ENCODE results near the gene TOR1AIP1. TPM values are rescaled to one million over a fixed set of nuclear protein-coding genes. Genes with fewer than 3 reads are reported as not detected.

TOR1AIP1 gene
- total RNA-seq, 1 experiment from 2014 or later = 23.5 TPM

- Histone ChIP-seq H3K9me3 (ENCODE audit: insufficient read depth, low read depth) (no peaks in the 10 kb centered on the region), H3K4me1 (replicated peaks; ENCODE audit: insufficient read depth) (no peaks in the 10 kb centered on the region; the same call in 1 of the 2 replicates), H3K79me2 (ENCODE audit: low read depth) (peaks cover 9% of the 10 kb centered on the region), H4K20me1 (ENCODE audit: insufficient read depth) (peaks cover 3% of the 10 kb centered on the region; the same call in 1 of the 2 replicates), H3K4me3 (no peak overlapping the region), H3K4me2 (no peak overlapping the region), H3K27me3 (ENCODE audit: insufficient read depth, low read depth) (no peaks in the 10 kb centered on the region), H3K9me2 (ENCODE audit: insufficient read depth) (no peaks in the 10 kb centered on the region), H3K36me3 (ENCODE audit: low read depth) (no peaks in the 10 kb centered on the region), H2AFZ (no peak overlapping the region), H3F3A (ENCODE audit: insufficient read depth, low read depth) (peaks cover 10% of the 10 kb centered on the region; the same call in 1 of the 2 replicates), H3K27ac (no peak overlapping the region)
- POLR2A ChIA-PET (ENCODE audit: unreplicated experiment) = no interaction called here
- intact Hi-C loops (cut with micrococcal nuclease; ENCODE audit: unreplicated experiment) = no loop called here
- CTCF ChIA-PET = no interaction called here
- no TSS peak for BruUV-seq (replicated peaks)
- no peak for DNase-seq
- TF ChIP-seq EZH2 (IDR thresholded peaks at IDR 0.05; ENCODE audit: low read depth) (no peak), CTCF (conservative IDR thresholded peaks at IDR 0.05) (no peak)
Observed at GRCh38 chr1:179950651-179951050, 68.6 kb downstream of the TOR1AIP1 start.

GRCh38 chr1:179951383-179952144 is 69.5 kb downstream of the TOR1AIP1 start:
- H3F3A ChIP-seq (ENCODE audit: insufficient read depth, low read depth) = peaks cover 10% of the 10 kb centered on the region; the same call in 1 of the 2 replicates
- peaks cover 9% of the 10 kb centered on the region for H3K4me1 ChIP-seq (replicated peaks; ENCODE audit: insufficient read depth)
- H4K20me1 ChIP-seq (ENCODE audit: insufficient read depth) = peaks cover 10% of the 10 kb centered on the region; the same call in 1 of the 2 replicates
- DNase-seq = no peak
- H3K9me3 ChIP-seq (ENCODE audit: insufficient read depth, low read depth) = no peaks in the 10 kb centered on the region
- no peak overlapping the region for H2AFZ ChIP-seq
- ChIA-PET POLR2A (ENCODE audit: unreplicated experiment) (no interaction called here), CTCF (no interaction called here)
- no peak overlapping the region for H3K4me2 ChIP-seq
- H3K79me2 ChIP-seq (ENCODE audit: low read depth) = peaks cover 18% of the 10 kb centered on the region
- no peak overlapping the region for H3K4me3 ChIP-seq
- H3K36me3 ChIP-seq (ENCODE audit: low read depth) = no peaks in the 10 kb centered on the region
- H3K27me3 ChIP-seq (ENCODE audit: insufficient read depth, low read depth) = no peaks in the 10 kb centered on the region
- intact Hi-C loops (cut with micrococcal nuclease; ENCODE audit: unreplicated experiment) = no loop called here
- no peak for TF ChIP-seq EZH2 (IDR thresholded peaks at IDR 0.05; ENCODE audit: low read depth)
- TF ChIP-seq CTCF (conservative IDR thresholded peaks at IDR 0.05) = no peak
- no TSS peak for BruUV-seq (replicated peaks)
- H3K27ac ChIP-seq = no peak overlapping the region
- H3K9me2 ChIP-seq (ENCODE audit: insufficient read depth) = no peaks in the 10 kb centered on the region

GRCh38 chr1:179952186-179952585 is 70.1 kb downstream of the TOR1AIP1 start:
- no TSS peak for BruUV-seq (replicated peaks)
- Histone ChIP-seq H3K36me3 (ENCODE audit: low read depth) (no peaks in the 10 kb centered on the region), H3K4me2 (no peak overlapping the region), H4K20me1 (ENCODE audit: insufficient read depth) (peaks cover 10% of the 10 kb centered on the region; the same call in 1 of the 2 replicates), H3F3A (ENCODE audit: insufficient read depth, low read depth) (peaks cover 10% of the 10 kb centered on the region; the same call in 1 of the 2 replicates), H2AFZ (no peak overlapping the region), H3K9me3 (ENCODE audit: insufficient read depth, low read depth) (no peaks in the 10 kb centered on the region), H3K79me2 (ENCODE audit: low read depth) (peaks cover 24% of the 10 kb centered on the region), H3K4me3 (no peak overlapping the region), H3K4me1 (replicated peaks; ENCODE audit: insufficient read depth) (peaks cover 15% of the 10 kb centered on the region), H3K9me2 (ENCODE audit: insufficient read depth) (no peaks in the 10 kb centered on the region), H3K27me3 (ENCODE audit: insufficient read depth, low read depth) (no peaks in the 10 kb centered on the region), H3K27ac (no peak overlapping the region)
- TF ChIP-seq EZH2 (IDR thresholded peaks at IDR 0.05; ENCODE audit: low read depth) (no peak), CTCF (conservative IDR thresholded peaks at IDR 0.05) (no peak)
- ChIA-PET POLR2A (ENCODE audit: unreplicated experiment) (no interaction called here), CTCF (interaction anchor here (0.7 kb wide), 1 partner anchor 49 kb away, joined by 3 read pairs; no protein-coding TSS in a partner anchor)
- no peak for DNase-seq
- intact Hi-C loops (cut with micrococcal nuclease; ENCODE audit: unreplicated experiment) = no loop called here
